ENCODE data around the gene PARVG.

The PARVG gene

DNA sequence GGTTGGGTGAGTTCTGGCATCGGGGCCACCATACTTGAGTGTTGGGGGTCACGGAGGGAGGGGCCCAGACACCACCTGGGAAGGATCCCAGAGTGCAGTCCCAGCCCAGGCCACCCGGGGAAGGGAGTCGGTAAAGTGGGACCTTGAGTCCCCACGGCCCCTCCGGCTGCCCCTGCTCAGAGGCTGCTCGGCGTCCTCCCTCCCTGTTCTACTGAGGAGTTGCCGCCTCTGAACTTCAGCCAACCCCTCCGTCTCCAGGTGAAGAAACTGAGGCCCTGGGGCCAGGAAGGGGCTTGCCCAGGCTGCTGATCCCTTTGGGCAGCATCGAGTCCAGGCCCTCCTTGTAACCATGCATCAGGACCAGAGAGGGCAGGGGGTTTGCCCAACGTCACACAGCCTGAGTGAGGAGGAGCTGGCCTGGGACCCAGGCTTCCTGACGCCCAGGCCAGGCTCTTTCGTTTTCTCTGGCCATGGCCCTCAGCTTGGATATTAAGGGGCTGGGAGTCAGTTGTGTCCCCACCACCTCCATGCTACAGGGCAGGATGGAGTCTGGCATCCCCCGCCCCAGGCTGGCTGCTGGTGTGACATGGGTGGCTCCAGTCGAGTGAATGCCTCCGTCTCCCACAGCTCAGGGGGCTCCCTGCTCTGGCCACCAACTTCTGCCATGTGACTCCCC is 1.3 kb downstream of the PARVG start:
- H3K79me1 ChIP-seq (ENCODE audit: low read depth, low read length), result no peaks in the 10 kb centered on the region

DNA sequence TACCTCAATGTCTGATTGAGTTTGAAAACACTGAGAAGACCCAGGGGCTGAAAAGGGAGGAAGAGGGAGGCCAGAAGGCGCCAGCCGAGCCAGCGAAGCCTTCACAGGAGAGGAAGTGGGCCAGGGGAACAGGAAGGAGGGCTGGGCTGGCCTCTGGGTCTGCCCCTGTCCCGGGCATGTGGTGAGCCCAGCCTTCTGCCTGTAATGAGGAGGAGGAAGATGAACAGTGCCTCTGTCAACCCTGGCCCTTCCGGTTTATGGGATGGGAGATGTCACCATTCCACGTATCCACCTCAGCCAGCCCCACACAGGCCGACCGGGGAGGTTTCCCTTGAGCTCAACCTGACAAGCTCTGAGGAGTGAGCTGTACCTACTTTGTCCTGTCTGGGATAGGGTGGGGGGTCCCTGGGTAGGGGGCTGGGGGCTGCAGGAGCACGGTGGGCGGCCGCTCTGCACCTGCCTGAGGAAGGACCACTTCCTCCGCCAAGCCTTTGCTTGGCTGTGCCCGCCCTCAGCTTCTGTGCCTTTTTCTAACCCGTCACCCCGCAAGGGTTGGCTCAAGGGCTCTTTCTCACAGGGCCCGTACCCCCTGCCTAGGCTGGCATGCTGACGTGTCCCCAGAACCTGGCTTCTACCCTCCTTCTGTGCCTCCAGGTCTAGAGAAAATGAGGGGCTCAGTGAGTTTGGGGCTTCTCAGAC is 2.0 kb downstream of the PARVG start:
- peaks cover 3 to 14% of the 10 kb centered on the region in 2 donors for H3K4me1 ChIP-seq (ENCODE audit: control insufficient read depth in 2 of 2, insufficient read depth in 1 of 2, low read depth in 1 of 2, low read length in 2 of 2)
- DNase-seq (ENCODE audit: low spot score), result no peak

More for the DNA sequence above, 1.3 kb downstream of the PARVG start:
- Histone ChIP-seq H3K23ac (ENCODE audit: low read depth, low read length, poor library complexity) (no peak overlapping the region), H4K91ac (ENCODE audit: low read depth, low read length, poor library complexity) (no peak overlapping the region), H3K14ac (ENCODE audit: low read length) (peak overlapping the region; percentile 28), H3K18ac (ENCODE audit: low read length) (peak overlapping the region; percentile 84), H3K9me3 (replicated peaks in 1 of 2; ENCODE audit: control insufficient read depth in 2 of 2, insufficient read depth in 1 of 2, low read depth in 1 of 2, low read length in 2 of 2) (no peaks in the 10 kb centered on the region), H2AK5ac (ENCODE audit: low read depth, low read length) (peak overlapping the region; percentile 89), H2BK12ac (ENCODE audit: low read length) (peak overlapping the region; percentile 75), H2BK120ac (ENCODE audit: low read depth, low read length) (no peak overlapping the region), H3K4me2 (ENCODE audit: insufficient read depth, low read length, poor library complexity, severe bottlenecking) (no peak overlapping the region), H3K27me3 (ENCODE audit: control insufficient read depth in 3 of 3, insufficient read depth in 3 of 3, low read depth in 1 of 3, low read length in 3 of 3) (peaks cover 0 to 2% (median 0%) of the 10 kb centered on the region in 3 experiments), H3K4me1 (ENCODE audit: control insufficient read depth in 2 of 2, insufficient read depth in 1 of 2, low read depth in 1 of 2, low read length in 2 of 2) (peaks cover 3 to 14% of the 10 kb centered on the region in 2 donors), H2AFZ (ENCODE audit: low read length) (peak overlapping the region; percentile 61), H3K4ac (ENCODE audit: low read length) (peak overlapping the region; percentile 23), H4K8ac (ENCODE audit: low read depth, low read length) (no peak overlapping the region), H2BK5ac (ENCODE audit: low read length) (peak overlapping the region; percentile 83), H3K36me3 (replicated peaks in 1 of 2; ENCODE audit: control insufficient read depth in 2 of 2, insufficient read depth in 2 of 2, low read length in 2 of 2) (no peaks in the 10 kb centered on the region), H3K27ac (replicated peaks; ENCODE audit: low read length) (no peak overlapping the region), H3K4me3 (ENCODE audit: low read length in 2 of 2) (no peak overlapping the region), H2BK15ac (ENCODE audit: low read length) (peak overlapping the region; percentile 95), H3K9ac (ENCODE audit: low read depth, low read length, poor library complexity) (peak overlapping the region; percentile 7)
- DNase-seq (ENCODE audit: low spot score), result no peak
- WGBS, 2 donors (ENCODE audit: extremely low coverage in 2 of 2, insufficient read length in 2 of 2, insufficient replicate concordance in 1 of 2), result no CpG with 5 or more reads among the region's 17 CpGs

DNA sequence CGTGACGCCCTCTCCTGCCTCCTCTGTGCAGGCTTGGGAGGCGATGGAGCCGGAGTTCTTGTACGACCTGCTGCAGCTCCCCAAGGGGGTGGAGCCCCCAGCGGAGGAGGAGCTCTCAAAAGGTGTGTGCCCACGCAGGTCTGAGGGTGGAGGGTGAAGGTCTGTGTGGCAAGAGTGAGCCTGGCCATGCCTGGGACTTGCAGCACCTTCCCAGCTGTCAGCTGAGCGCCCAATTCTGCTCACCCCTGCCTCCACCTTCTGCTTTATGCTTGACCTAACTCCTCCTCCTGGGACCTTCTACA is 2.5 kb downstream of the PARVG start:
- Histone ChIP-seq H3K4me1 (ENCODE audit: control insufficient read depth in 2 of 2, insufficient read depth in 1 of 2, low read depth in 1 of 2, low read length in 2 of 2) (peaks cover 3 to 14% of the 10 kb centered on the region in 2 donors), H3K4ac (ENCODE audit: low read length) (peak overlapping the region; percentile 17), H3K18ac (ENCODE audit: low read length) (peak overlapping the region; percentile 67), H2BK120ac (ENCODE audit: low read depth, low read length) (no peak overlapping the region), H4K8ac (ENCODE audit: low read depth, low read length) (no peak overlapping the region), H3K79me1 (ENCODE audit: low read depth, low read length) (no peaks in the 10 kb centered on the region), H3K9me3 (replicated peaks in 1 of 2; ENCODE audit: control insufficient read depth in 2 of 2, insufficient read depth in 1 of 2, low read depth in 1 of 2, low read length in 2 of 2) (no peaks in the 10 kb centered on the region), H2BK15ac (ENCODE audit: low read length) (peak overlapping the region; percentile 95), H3K14ac (ENCODE audit: low read length) (no peak overlapping the region), H2AK5ac (ENCODE audit: low read depth, low read length) (peak overlapping the region; percentile 89), H3K36me3 (replicated peaks in 1 of 2; ENCODE audit: control insufficient read depth in 2 of 2, insufficient read depth in 2 of 2, low read length in 2 of 2) (no peaks in the 10 kb centered on the region), H3K9ac (ENCODE audit: low read depth, low read length, poor library complexity) (no peak overlapping the region), H3K4me2 (ENCODE audit: insufficient read depth, low read length, poor library complexity, severe bottlenecking) (no peak overlapping the region), H2AFZ (ENCODE audit: low read length) (no peak overlapping the region), H3K4me3 (ENCODE audit: low read length in 2 of 2) (no peak overlapping the region), H2BK12ac (ENCODE audit: low read length) (peak overlapping the region; percentile 34), H3K27ac (replicated peaks; ENCODE audit: low read length) (no peak overlapping the region), H3K23ac (ENCODE audit: low read depth, low read length, poor library complexity) (peak overlapping the region; percentile 51), H3K27me3 (ENCODE audit: control insufficient read depth in 3 of 3, insufficient read depth in 3 of 3, low read depth in 1 of 3, low read length in 3 of 3) (peaks cover 0 to 2% (median 0%) of the 10 kb centered on the region in 3 experiments), H2BK5ac (ENCODE audit: low read length) (no peak overlapping the region), H4K91ac (ENCODE audit: low read depth, low read length, poor library complexity) (no peak overlapping the region)
- DNase-seq (ENCODE audit: low spot score), result no peak
- no CpG with 5 or more reads among the region's 8 CpGs for WGBS, 2 donors (ENCODE audit: extremely low coverage in 2 of 2, insufficient read length in 2 of 2, insufficient replicate concordance in 1 of 2)

More for the DNA sequence above, 2.0 kb downstream of the PARVG start:
- no CpG with 5 or more reads among the region's 17 CpGs for whole genome bisulfite sequencing, 2 donors (ENCODE audit: extremely low coverage in 2 of 2, insufficient read length in 2 of 2, insufficient replicate concordance in 1 of 2)
- H2BK12ac ChIP-seq (ENCODE audit: low read length), result peak overlapping the region; percentile 75
- H3K9me3 ChIP-seq (replicated peaks in 1 of 2; ENCODE audit: control insufficient read depth in 2 of 2, insufficient read depth in 1 of 2, low read depth in 1 of 2, low read length in 2 of 2), result no peaks in the 10 kb centered on the region
- no peak overlapping the region for H3K27ac ChIP-seq (replicated peaks; ENCODE audit: low read length)
- H4K8ac ChIP-seq (ENCODE audit: low read depth, low read length), result no peak overlapping the region
- peaks cover 0 to 2% (median 0%) of the 10 kb centered on the region in 3 experiments for H3K27me3 ChIP-seq (ENCODE audit: control insufficient read depth in 3 of 3, insufficient read depth in 3 of 3, low read depth in 1 of 3, low read length in 3 of 3)
- no peak overlapping the region for H4K91ac ChIP-seq (ENCODE audit: low read depth, low read length, poor library complexity)
- peak overlapping the region; percentile 17 for H3K4ac ChIP-seq (ENCODE audit: low read length)
- no peak overlapping the region for H2BK120ac ChIP-seq (ENCODE audit: low read depth, low read length)
- no peak overlapping the region for H2BK5ac ChIP-seq (ENCODE audit: low read length)
- no peaks in the 10 kb centered on the region for H3K79me1 ChIP-seq (ENCODE audit: low read depth, low read length)
- H3K4me3 ChIP-seq (ENCODE audit: low read length in 2 of 2), result no peak overlapping the region
- no peak overlapping the region for H3K4me2 ChIP-seq (ENCODE audit: insufficient read depth, low read length, poor library complexity, severe bottlenecking)
- H3K18ac ChIP-seq (ENCODE audit: low read length), result peak overlapping the region; percentile 84
- H2AK5ac ChIP-seq (ENCODE audit: low read depth, low read length), result peak overlapping the region; percentile 89
- no peaks in the 10 kb centered on the region for H3K36me3 ChIP-seq (replicated peaks in 1 of 2; ENCODE audit: control insufficient read depth in 2 of 2, insufficient read depth in 2 of 2, low read length in 2 of 2)
- peak overlapping the region; percentile 7 for H3K9ac ChIP-seq (ENCODE audit: low read depth, low read length, poor library complexity)
- H3K23ac ChIP-seq (ENCODE audit: low read depth, low read length, poor library complexity), result peak overlapping the region; percentile 51
- peak overlapping the region; percentile 95 for H2BK15ac ChIP-seq (ENCODE audit: low read length)
- H2AFZ ChIP-seq (ENCODE audit: low read length), result no peak overlapping the region
- peak overlapping the region; percentile 28 for H3K14ac ChIP-seq (ENCODE audit: low read length)

DNA sequence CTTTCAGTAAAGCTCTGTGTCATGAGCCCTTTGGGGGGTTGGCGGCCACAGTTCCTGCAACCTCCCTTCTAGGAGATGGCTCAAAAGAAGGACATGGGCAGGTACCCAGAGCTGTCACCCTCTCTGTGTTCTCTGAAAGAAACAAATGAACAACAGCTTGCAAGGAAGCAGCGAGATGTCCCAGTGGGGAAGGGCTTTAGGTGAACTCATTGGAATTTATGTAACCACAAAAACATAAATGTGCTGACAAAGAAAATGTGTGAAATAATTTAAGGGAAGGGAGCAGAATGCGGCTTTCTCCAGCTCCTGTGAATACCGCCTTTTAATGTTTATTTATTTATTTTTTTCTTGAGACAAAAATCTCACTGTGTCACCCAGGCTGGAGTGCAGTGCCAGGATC is 3.3 kb downstream of the PARVG start:
- Histone ChIP-seq H2AFZ (ENCODE audit: low read length) (no peak overlapping the region), H4K8ac (ENCODE audit: low read depth, low read length) (no peak overlapping the region), H3K4ac (ENCODE audit: low read length) (no peak overlapping the region), H3K4me3 (ENCODE audit: low read length in 2 of 2) (no peak overlapping the region), H3K36me3 (replicated peaks in 1 of 2; ENCODE audit: control insufficient read depth in 2 of 2, insufficient read depth in 2 of 2, low read length in 2 of 2) (no peaks in the 10 kb centered on the region), H3K27me3 (ENCODE audit: control insufficient read depth in 3 of 3, insufficient read depth in 3 of 3, low read depth in 1 of 3, low read length in 3 of 3) (peaks cover 0 to 3% (median 0%) of the 10 kb centered on the region in 3 experiments), H3K14ac (ENCODE audit: low read length) (no peak overlapping the region), H2BK12ac (ENCODE audit: low read length) (no peak overlapping the region), H2AK5ac (ENCODE audit: low read depth, low read length) (peak overlapping the region; percentile 89), H3K4me1 (ENCODE audit: control insufficient read depth in 2 of 2, insufficient read depth in 1 of 2, low read depth in 1 of 2, low read length in 2 of 2) (peaks cover 3 to 14% of the 10 kb centered on the region in 2 donors), H3K4me2 (ENCODE audit: insufficient read depth, low read length, poor library complexity, severe bottlenecking) (no peak overlapping the region), H3K9ac (ENCODE audit: low read depth, low read length, poor library complexity) (no peak overlapping the region), H3K23ac (ENCODE audit: low read depth, low read length, poor library complexity) (no peak overlapping the region), H3K27ac (replicated peaks; ENCODE audit: low read length) (no peak overlapping the region), H2BK120ac (ENCODE audit: low read depth, low read length) (no peak overlapping the region), H2BK15ac (ENCODE audit: low read length) (peak overlapping the region; percentile 95), H4K91ac (ENCODE audit: low read depth, low read length, poor library complexity) (no peak overlapping the region), H3K9me3 (replicated peaks in 1 of 2; ENCODE audit: control insufficient read depth in 2 of 2, insufficient read depth in 1 of 2, low read depth in 1 of 2, low read length in 2 of 2) (no peaks in the 10 kb centered on the region), H3K18ac (ENCODE audit: low read length) (peak overlapping the region; percentile 56), H3K79me1 (ENCODE audit: low read depth, low read length) (no peaks in the 10 kb centered on the region), H2BK5ac (ENCODE audit: low read length) (no peak overlapping the region)
- DNase-seq (ENCODE audit: low spot score), result no peak
- no CpG with 5 or more reads among the region's 4 CpGs for WGBS, 2 donors (ENCODE audit: extremely low coverage in 2 of 2, insufficient read length in 2 of 2, insufficient replicate concordance in 1 of 2)

Data from neuronal stem cell (in vitro differentiated cells).